Tibial nerve (tissue), 4 donors: Measurements from ENCODE around the gene KRT3. TPM values are rescaled to one million over a fixed set of nuclear protein-coding genes. Genes with fewer than 3 reads are reported as not detected.

Experiments
- DNase-seq, 2 donors: peaks; one replicate each; pipeline ENCODE4 v3.0.0-alpha.2; 2019; ENCODE audit warnings: low spot score in 2 of 2
- H3K27ac ChIP-seq, 4 donors: fragments of 200-600 bp; sonication (generic) in 3 of 4; one replicate each; pipeline ENCODE4 v1.5.1; 2017 to 2019; ENCODE audit warnings: mild to moderate bottlenecking in 1 of 4
- H3K27me3 ChIP-seq, 2 donors: fragments of 200-600 bp; sonication (generic) in 1 of 2; one replicate each; pipeline versions ENCODE4 v1.5.1 to v1.6.0; 2017 to 2019
- H3K36me3 ChIP-seq, 3 donors: fragments of 200-600 bp; sonication (generic); one replicate each; pipeline ENCODE4 v1.5.1; 2018 to 2019
- H3K4me1 ChIP-seq, 4 donors: fragments of 200-600 bp; sonication (generic) in 3 of 4; one replicate each; pipeline ENCODE4 v1.5.1; 2017 to 2019
- H3K4me3 ChIP-seq, 4 donors: fragments of 200-600 bp; sonication (generic) in 3 of 4; one replicate each; pipeline ENCODE4 v1.5.1; 2017 to 2019; ENCODE audit warnings: mild to moderate bottlenecking in 1 of 4, moderate library complexity in 1 of 4
- H3K9me3 ChIP-seq, 4 donors: fragments of 200-600 bp; sonication (generic) in 3 of 4; one replicate each; pipeline ENCODE4 v1.5.1; 2017 to 2019
- EP300 ChIP-seq, 2 donors: sonication (generic); formaldehyde crosslinking; IDR thresholded peaks; one replicate each; pipeline ENCODE4 v1.6.1; 2017; ENCODE audit warnings: antibody characterized with exemption in 2 of 2, mild to moderate bottlenecking in 1 of 2
- POLR2A ChIP-seq, 2 donors: fragments of 450-650 bp; IDR thresholded peaks; one replicate each; pipeline ENCODE4 v1.6.1; 2017; ENCODE audit warnings: antibody characterized with exemption in 2 of 2, mild to moderate bottlenecking in 2 of 2, moderate library complexity in 2 of 2
- WGBS, 2 donors: methylation state at CpG; one replicate each; pipeline ENCODE4 v1.1.5; 2018; 5-methylcytosine and 5-hydroxymethylcytosine counted together
- total RNA-seq, 4 donors: library from RNA; depleted of rRNA; stranded (reverse); fragments of >200 nt; gene quantifications; one replicate each; pipeline ENCODE4 v1.1.0, GENCODE V29; 2016
- TF ChIP-seq, protein P1 (sequence below), 5 experiments: fragments of 200-600 bp in 3 of 5; fragments of 450-650 bp in 2 of 5; sonication (generic) in 3 of 5; IDR thresholded peaks; one replicate each; pipeline ENCODE4 v1.5.1; 2016 to 2019; ENCODE audit warnings: antibody characterized with exemption in 5 of 5, mild to moderate bottlenecking in 3 of 5, moderate library complexity in 2 of 5

The KRT3 gene
- total RNA-seq, 4 donors from 2014 or later: not detected

DNA sequence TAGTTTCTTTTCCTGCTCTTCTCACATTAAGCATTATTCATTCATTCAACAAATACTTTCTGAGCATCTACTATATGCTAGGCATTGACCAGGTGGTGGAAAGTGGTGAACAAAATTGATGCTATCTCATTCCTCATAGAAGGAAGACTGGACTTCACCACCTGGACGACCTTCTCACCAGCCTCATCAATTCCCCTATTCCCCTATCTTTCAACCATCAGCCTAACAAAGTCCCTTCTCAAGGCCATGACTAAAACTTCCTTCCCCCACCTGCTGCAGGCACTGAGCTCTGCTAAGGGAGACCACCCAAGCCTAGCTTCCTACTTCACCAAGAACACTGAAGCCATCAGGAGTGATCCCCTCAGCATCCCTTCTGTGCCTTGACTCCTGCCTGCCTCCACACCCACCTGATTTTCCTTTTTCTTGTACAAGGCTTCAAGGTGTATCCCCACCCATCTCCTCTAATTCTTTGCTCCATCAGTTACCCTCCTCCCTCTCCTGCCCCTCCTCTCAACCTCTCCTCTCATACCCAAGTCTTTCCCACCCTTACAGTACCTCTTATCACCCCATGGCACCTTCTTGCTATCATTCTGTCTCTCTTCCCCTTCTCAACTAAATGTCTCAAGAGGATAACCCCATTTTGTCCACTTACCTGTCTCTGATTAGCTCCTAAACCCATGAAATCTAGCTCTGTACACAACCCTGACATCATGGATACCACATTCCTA lies 38.3 kb downstream of the KRT3 start:
- Histone ChIP-seq H3K36me3 (no peaks in the 10 kb centered on the region), H3K4me1 (no peaks in the 10 kb centered on the region), H3K9me3 (peaks cover 0 to 27% (median 3%) of the 10 kb centered on the region in 4 donors), H3K27ac (no peak overlapping the region), H3K27me3 (no peaks in the 10 kb centered on the region), H3K4me3 (no peak overlapping the region)
- 33 to 41% methylated on average over 1 of the region's 1 CpG for WGBS, 2 donors
- no peak for DNase-seq
- TF ChIP-seq EP300 (IDR thresholded peaks at IDR 0.05) (no peak), POLR2A (IDR thresholded peaks at IDR 0.05) (no peak)
- TF ChIP-seq, protein P1, sequence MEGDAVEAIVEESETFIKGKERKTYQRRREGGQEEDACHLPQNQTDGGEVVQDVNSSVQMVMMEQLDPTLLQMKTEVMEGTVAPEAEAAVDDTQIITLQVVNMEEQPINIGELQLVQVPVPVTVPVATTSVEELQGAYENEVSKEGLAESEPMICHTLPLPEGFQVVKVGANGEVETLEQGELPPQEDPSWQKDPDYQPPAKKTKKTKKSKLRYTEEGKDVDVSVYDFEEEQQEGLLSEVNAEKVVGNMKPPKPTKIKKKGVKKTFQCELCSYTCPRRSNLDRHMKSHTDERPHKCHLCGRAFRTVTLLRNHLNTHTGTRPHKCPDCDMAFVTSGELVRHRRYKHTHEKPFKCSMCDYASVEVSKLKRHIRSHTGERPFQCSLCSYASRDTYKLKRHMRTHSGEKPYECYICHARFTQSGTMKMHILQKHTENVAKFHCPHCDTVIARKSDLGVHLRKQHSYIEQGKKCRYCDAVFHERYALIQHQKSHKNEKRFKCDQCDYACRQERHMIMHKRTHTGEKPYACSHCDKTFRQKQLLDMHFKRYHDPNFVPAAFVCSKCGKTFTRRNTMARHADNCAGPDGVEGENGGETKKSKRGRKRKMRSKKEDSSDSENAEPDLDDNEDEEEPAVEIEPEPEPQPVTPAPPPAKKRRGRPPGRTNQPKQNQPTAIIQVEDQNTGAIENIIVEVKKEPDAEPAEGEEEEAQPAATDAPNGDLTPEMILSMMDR (IDR thresholded peaks at IDR 0.05): no peak

DNA sequence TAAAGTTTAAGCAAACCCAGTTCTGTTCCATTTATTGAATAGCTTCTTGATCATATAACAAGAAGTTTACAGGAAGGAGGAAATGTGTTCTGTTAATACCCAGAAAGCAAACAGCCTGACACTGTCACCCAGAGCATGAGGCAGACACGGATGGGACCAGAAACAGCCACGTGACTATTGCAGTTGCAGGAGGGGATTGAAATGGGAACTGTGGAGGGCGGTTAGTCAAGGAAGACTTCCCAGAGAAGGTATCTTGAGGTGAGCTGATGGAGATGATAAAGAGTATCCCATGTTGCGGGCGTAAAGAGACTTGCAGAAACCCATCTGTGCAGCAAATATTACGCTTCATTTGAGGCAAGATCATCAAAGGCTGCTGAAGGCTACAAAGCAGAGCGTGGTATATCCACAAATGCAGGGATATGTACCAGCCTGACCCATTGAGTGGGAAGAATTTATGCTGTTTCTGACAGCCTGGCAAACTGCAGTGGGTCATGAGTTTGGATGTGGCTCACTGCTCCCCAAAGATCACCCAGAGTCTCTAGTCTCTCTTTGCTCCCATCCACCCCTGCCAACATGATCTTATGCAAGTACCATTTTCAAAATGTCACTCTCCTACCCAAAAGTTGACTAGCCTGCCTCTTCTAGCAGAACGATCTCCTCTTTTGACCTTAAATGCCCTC lies 39.5 kb downstream of the KRT3 start:
- no peak overlapping the region for H3K27ac ChIP-seq
- TF ChIP-seq, protein P1 (IDR thresholded peaks at IDR 0.05): no peak
- no peak for TF ChIP-seq EP300 (IDR thresholded peaks at IDR 0.05)
- H3K36me3 ChIP-seq: no peaks in the 10 kb centered on the region
- H3K9me3 ChIP-seq: peaks cover 0 to 17% (median 3%) of the 10 kb centered on the region in 4 donors
- DNase-seq: no peak
- H3K4me1 ChIP-seq: no peaks in the 10 kb centered on the region
- H3K27me3 ChIP-seq: no peaks in the 10 kb centered on the region
- WGBS, 2 donors: 80 to 84% methylated on average over 8 of the region's 8 CpGs
- no peak overlapping the region for H3K4me3 ChIP-seq

DNA sequence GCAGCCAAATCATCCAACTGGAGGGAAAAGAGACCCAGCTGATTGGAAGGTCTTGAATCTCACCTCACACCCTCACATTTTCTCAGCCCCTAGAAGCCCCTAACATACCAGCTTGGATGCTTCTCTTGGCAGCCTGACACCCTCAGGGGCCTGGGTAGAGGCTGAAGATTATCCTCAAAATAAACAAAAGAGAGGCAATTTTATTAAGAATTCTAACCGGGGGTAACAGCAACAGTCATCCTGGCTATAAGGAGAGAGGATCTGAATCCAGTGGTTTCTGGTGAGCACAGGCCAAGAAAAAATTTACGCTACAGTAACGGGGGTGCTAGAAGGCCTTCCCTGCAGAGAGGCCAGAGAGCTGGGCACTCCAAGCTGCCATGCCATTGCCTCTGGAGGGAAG lies 40.4 kb downstream of the KRT3 start:
- Histone ChIP-seq H3K36me3 (no peaks in the 10 kb centered on the region), H3K27me3 (no peaks in the 10 kb centered on the region), H3K27ac (no peak overlapping the region), H3K4me1 (no peaks in the 10 kb centered on the region), H3K9me3 (peaks cover 0 to 8% (median under 1%) of the 10 kb centered on the region in 4 donors), H3K4me3 (no peak overlapping the region)
- WGBS, 2 donors: 70 to 75% methylated on average over 3 of the region's 3 CpGs
- no peak for DNase-seq
- TF ChIP-seq EP300 (IDR thresholded peaks at IDR 0.05): no peak
- TF ChIP-seq, protein P1 (IDR thresholded peaks at IDR 0.05): no peak

DNA sequence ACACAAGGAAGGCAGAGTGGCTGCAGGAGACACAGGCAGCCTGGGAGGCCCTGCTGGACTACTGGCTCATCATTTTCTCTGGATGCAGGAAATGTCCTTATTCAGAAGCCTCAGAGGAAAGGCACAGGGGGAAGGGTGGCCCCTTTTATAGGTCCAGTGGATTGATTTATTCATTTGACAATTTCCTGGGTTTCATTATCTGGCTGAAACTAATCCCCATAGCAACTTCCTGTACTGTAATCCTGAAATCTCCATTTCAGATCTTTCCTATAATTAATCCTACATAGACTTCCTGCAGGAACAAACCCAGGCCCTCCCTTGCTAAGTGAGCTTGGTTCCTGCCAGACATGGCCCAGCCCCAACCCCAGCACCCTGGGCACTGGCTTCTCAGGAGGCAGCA lies 41.8 kb downstream of the KRT3 start:
- TF ChIP-seq POLR2A (IDR thresholded peaks at IDR 0.05): no peak
- Histone ChIP-seq H3K27me3 (no peaks in the 10 kb centered on the region), H3K9me3 (no peaks in the 10 kb centered on the region)

DNA sequence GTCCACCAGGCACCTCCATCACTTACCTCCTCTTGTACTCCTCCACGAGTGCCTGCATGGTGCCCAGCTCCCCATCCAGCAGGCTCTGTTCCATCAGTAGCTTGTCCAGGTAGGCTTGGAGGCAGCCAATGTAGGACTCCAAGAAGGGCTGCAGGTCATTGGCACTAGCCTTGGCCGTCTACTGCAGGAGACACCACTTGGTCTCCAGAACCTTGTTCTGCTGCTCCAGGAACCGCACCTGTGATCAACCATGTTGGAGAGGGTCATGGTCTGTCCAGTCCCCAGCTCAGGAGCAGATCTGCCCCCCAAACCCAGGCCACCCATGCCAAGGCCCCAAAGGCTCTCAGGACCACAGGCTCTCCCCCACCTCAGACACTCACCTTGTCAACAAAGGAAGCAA lies 42.6 kb downstream of the KRT3 start:
- Histone ChIP-seq H3K4me1 (no peaks in the 10 kb centered on the region), H3K36me3 (no peaks in the 10 kb centered on the region), H3K9me3 (no peaks in the 10 kb centered on the region), H3K27me3 (no peaks in the 10 kb centered on the region), H3K27ac (no peak overlapping the region), H3K4me3 (no peak overlapping the region)
- DNase-seq: no peak
- TF ChIP-seq EP300 (IDR thresholded peaks at IDR 0.05) (no peak), POLR2A (IDR thresholded peaks at IDR 0.05) (no peak)
- TF ChIP-seq, protein P1 (IDR thresholded peaks at IDR 0.05): no peak
- WGBS, 2 donors: 87 to 92% methylated on average over 3 of the region's 3 CpGs

More for the DNA sequence above, 41.8 kb downstream of the KRT3 start:
- no peaks in the 10 kb centered on the region for H3K4me1 ChIP-seq
- H3K27ac ChIP-seq: no peak overlapping the region
- no peaks in the 10 kb centered on the region for H3K36me3 ChIP-seq
- H3K4me3 ChIP-seq: no peak overlapping the region
- DNase-seq: no peak
